SHP77 (cell line): ENCODE measurements around the gene PPP1R16B.
"Not testable (repeated sequence)": the region's sequence is repeated elsewhere in the genome, so short reads cannot be mapped to it uniquely, and the experiment has no call there.

ENCODE experiments used
- DNase-seq, 2 experiments: peaks; one replicate each; lab custom pipeline; 2025; lab: John Stamatoyannopoulos, UW

Gene PPP1R16B

GRCh38 chr20:38853759-38854158, 48.3 kb downstream of the PPP1R16B start:
- DNase-seq, result no peak

DNA sequence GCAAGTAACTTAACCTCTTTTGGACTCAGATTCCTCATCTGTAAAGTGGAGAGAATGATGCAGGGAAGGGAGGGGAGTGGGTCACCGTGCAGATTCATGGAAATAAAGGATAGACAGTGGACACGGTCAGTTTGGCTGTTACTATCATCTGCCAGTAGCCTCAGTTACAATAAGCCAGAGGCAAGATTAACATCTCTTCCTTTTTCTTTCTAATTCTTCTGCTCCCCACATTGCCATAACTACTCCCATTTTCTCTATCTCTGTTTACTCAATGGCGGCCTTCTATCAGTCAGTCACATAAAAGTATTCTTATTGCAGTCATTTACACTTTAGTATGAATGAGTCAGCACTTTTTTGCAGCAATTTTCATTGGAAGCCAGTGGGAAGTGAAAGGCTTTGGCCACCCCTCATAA, 49.2 kb downstream of the PPP1R16B start:
- DNase-seq, result no peak

- no peak for DNase-seq
Measured at GRCh38 chr20:38855356-38855755, 49.9 kb downstream of the PPP1R16B start.

DNA sequence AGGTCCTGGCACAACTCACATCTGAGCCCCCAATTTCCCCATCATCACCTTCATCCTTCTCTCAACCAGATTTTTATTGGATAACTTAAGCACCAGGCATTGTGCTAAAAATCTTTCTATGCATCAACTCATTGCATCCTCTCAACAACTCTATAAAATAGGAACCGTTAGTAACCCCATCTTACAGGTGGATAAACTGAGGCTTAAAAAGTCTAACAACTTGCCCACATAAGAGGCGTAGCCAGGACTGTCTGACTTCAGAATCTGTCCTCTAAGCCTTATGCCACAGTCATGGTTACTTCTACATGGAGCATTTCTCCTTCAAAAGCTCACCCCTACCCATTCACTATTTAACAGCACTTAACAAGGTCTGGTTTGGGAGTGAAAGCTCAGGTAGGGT, 51.1 kb downstream of the PPP1R16B start:
- no peak for DNase-seq

GRCh38 chr20:38857703-38858102, 52.2 kb downstream of the PPP1R16B start:
- no peak for DNase-seq

DNA sequence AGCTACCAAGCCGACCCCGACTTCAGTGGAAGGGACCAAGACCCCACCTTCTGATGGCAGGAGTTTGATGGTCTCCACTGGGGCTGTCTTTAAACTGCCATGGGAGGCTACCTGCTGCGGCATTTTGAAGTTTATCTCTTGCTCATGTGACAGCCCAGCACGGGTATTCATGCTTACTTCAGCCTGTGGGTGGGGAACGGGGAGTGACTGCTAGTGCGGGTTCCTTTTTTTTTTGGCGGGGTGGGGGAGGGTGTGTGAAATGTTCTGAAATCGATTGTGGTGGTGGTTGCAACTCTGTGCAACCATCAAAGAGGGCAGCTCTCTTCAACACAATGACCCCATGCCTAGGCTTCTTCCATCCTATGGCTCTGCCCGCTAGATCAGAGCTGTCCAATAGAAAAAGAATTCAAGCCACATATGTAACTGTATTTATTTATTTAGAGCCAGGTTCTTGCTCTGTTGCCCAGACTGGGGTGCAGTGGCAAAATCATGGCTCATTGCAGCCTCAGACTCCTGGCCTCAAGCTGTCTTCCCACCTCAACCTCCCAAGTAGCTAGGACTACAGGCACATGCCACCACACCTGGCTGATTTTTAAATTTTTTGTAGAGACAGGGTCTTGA, 53.7 kb downstream of the PPP1R16B start:
- no peak for DNase-seq

- not testable (repeated sequence) for DNase-seq
Measured at GRCh38 chr20:38859857-38860256, 54.4 kb downstream of the PPP1R16B start.

- no peak for DNase-seq
Measured at GRCh38 chr20:38861071-38861401, 55.5 kb downstream of the PPP1R16B start.

- DNase-seq, result no peak
Measured at GRCh38 chr20:38862226-38862625, 56.7 kb downstream of the PPP1R16B start.

DNA sequence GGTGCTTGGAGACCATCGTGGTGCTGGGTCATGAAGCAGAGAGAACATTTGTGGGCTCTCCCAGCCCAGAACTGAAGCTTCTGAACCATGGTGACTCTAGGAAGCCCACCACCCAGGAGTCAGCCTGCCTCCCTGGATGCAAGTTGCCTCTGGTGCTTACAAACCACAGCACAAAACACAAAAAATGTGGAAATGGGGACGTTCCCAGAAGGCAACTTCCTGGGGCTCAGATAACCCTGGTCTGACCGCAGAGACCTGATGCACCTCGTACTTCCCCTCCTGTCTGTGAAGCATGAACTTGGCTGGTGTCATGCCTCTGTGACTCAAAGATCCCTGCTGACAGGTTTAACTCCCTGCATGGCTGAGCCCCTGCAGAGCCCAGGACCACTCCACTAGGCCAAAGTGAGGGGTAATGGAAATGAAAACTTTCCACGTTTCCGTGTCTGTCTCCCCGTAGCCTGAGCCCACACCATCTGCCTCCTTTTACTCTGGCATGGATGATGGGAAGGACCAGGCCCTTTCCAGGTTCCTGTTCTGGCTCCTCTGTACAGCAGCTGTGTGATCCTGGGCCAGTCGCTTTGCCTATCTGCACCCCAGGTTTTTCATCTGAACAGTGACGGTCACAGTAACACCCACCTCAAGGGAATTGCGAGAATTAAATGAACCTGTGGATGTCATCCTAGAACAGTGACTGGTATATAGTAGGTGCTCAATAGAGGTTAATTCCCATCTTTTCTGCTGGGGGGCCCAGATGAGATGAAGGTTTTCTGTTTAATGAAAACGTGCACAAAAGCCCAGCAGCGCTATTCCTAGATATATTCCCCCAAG, 57.7 kb downstream of the PPP1R16B start:
- no peak for DNase-seq

DNA sequence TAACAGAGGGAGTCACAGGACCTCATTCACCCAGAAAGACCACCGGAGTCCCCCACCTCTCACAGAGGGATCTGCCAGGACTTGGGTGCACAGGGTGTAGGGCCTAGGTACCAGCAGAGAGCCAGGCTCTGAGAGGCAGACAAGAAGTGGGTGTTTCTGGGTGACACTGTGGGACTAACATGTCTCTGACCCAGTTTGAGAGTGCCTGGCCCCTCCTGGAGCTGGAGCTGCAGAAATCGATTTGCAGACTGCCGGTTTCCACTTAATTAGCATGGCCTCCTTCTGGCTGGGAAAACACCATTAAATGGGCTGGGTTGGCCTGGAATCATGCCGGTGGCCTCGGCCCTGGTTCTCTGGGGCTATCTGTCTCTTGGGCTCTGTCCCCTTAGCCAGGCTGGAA, 59.2 kb downstream of the PPP1R16B start:
- no peak for DNase-seq

DNA sequence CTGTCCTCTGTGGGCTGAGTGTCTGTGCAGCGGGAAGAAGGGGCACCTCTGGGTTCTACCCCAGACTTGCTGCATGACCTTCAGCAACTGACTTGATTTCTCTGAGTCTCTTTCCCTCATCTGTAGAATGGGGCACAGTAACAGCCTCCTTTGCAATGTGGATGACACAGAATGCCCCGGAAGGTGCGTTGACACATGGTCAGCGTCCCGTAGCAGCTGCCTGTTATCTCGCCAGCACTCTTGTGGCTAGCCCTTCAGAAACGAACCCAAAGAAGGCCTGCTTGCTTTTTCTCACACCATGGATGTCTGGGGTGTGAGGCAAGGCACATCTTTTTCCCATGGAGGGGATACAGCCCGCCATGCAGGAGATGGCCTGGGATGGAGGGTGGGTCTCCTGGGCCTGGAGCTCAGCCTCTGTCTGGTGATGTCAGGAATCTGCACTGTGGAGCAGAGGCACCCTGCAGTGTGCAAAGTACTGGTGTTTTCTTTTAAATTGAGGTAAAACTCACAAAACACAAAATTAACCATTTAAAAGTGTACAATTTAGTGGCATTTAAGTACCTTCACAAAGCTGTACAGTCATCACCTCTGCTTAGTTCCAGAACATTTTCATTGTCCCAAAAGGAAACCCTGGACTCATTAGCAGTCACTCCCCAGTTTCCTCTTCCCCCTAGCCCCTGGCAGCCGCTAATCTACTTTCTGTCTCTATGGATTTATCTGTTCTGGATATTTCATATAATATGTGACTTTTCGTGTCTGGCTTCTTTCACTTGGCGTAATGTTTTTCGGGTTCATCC, 61.0 kb downstream of the PPP1R16B start:
- DNase-seq, result no peak

DNA sequence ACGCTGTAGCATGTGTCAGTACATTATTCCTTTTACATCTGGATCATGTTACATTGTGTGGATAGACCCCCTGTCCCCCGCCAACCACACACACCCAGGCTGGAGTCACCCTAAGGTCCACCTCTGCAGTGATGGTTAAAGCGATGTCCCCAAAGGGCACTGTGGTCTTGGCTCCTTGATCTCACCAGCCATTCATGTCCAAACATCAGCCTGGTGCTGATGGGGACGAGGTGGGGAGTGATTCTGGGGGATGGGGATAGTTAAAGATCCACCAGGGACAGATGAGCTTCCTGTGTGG, 61.5 kb downstream of the PPP1R16B start:
- no peak for DNase-seq

- no peak for DNase-seq
Measured at GRCh38 chr20:38870733-38871559, 65.4 kb downstream of the PPP1R16B start.

- no peak for DNase-seq
Measured at GRCh38 chr20:38871560-38871953, 66.1 kb downstream of the PPP1R16B start.

DNA sequence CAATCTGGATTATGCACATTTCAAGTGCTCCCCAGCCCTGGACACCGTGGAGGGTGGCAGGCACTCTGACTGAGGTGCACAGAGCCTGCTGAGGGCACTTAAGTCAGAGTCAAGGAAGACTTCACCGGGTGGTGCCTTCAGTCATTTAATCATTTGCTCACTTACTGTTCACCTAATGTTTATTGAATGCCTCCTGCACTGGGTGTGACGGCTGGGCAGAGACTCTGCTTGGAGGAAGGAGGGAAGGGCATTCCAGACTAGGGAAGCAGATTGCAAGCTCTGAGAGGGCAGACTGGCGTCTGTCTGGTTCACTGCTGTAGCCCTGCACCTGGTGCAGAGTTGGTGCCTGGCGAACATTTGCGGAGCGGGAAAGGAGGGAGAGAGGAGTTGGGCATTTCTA, 66.5 kb downstream of the PPP1R16B start:
- DNase-seq, result no peak

- no peak for DNase-seq
Measured at GRCh38 chr20:38872491-38873049, 67.1 kb downstream of the PPP1R16B start.

DNA sequence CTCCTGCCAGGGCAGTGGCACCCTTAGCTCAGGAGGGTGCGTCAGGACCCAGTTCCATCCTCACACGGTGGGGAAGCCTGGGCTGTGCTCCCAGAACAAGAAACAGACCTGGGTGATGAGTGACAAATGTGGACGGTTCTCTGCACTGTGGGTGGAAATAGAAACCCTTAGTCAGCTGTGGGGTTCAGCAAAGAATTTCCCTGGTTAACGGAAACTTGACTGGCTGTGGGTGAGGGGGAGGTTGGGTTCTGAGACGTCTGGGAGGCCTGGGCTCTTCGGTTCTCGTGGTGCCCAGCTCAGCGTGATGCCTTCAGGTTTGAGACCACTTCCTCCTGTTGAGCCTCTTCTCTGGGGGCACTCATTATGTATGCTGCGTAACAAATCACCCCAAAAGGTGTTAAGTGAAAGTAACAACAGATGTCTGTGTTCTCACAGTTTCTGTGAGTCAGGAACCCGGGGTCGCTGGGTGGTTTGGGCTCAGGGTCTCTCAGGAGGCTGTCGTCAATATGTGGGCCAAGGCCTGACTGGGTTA, 67.6 kb downstream of the PPP1R16B start:
- DNase-seq, result no peak

DNA sequence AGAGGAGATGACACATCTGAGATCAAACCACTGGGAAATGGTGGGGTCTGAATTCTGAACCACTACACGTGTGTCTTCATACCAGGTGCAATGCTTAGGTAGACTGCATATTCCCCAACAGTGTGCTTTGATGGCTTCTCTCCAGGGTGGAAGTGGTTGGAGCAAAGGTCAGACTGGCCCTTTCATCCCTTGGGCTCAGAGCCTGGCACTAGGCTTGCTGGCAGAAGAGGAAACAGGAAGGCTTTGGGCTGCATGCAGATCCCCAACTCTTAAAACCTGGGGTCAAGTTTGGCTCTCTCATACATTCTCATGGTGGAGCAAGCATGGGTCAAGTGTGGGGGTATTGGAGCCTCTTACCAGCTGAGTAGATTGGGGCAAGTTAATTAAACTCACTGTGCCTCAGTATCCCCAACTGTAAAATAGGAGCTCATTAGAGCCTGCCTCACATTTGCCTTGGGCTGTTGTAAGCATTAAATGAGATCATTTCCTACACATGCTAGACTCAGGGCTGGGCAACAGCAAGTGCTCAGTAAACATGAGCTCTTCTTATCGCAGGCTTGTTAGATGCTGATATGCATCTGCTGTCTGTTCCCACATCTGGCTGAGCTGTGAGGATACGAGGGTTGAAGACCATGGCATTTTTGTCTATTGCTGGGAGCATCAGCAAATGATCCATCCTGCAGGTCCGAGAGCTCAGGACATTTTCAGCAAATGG, 69.1 kb downstream of the PPP1R16B start:
- no peak for DNase-seq

- DNase-seq, result no peak
Measured at GRCh38 chr20:38875175-38875993, 69.9 kb downstream of the PPP1R16B start.
